22Rv1 (cell line): Measurements from ENCODE around the gene ZNF773.

Source experiments
- H3K27ac ChIP-seq: fragments of 450-650 bp; 2 replicates; pipeline ENCODE4 v1.5.1; 2017
- ZFX ChIP-seq: fragments of 450-650 bp; IDR thresholded peaks from 2 replicates; pipeline ENCODE4 v1.6.1; 2017; ENCODE audit warnings: antibody characterized with exemption, borderline replicate concordance
- TF ChIP-seq, protein P1 (sequence below): fragments of 450-650 bp; IDR thresholded peaks from 2 replicates; pipeline ENCODE4 v1.5.1; 2017; ENCODE audit warnings: mild to moderate bottlenecking

The ZNF773 gene

GRCh38 chr19:57546513-57546912 lies 46.8 kb downstream of the ZNF773 start:
- H3K27ac ChIP-seq, result no peak overlapping the region
- no peak for TF ChIP-seq ZFX
- TF ChIP-seq, protein P1, sequence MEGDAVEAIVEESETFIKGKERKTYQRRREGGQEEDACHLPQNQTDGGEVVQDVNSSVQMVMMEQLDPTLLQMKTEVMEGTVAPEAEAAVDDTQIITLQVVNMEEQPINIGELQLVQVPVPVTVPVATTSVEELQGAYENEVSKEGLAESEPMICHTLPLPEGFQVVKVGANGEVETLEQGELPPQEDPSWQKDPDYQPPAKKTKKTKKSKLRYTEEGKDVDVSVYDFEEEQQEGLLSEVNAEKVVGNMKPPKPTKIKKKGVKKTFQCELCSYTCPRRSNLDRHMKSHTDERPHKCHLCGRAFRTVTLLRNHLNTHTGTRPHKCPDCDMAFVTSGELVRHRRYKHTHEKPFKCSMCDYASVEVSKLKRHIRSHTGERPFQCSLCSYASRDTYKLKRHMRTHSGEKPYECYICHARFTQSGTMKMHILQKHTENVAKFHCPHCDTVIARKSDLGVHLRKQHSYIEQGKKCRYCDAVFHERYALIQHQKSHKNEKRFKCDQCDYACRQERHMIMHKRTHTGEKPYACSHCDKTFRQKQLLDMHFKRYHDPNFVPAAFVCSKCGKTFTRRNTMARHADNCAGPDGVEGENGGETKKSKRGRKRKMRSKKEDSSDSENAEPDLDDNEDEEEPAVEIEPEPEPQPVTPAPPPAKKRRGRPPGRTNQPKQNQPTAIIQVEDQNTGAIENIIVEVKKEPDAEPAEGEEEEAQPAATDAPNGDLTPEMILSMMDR, result no peak

DNA sequence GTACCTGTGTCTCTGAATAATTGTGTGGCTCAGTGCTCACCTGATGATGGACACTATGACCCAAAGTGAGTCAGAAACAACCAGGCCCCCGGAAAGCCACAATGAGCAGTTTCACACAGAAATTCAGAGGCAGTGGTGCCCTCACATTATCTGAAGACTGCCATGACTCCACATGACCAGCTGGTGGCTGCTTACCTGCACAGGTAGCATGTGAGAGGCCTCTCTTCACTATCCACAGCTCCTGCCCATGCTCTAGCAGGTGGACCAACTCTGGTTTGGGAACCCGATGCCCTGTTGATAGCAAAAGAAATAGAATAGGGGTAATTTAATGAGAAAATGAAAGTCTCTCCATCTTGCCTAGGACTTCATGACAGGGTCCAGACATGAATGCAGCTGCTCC lies 52.7 kb downstream of the ZNF773 start:
- no peak overlapping the region for H3K27ac ChIP-seq
- no peak for TF ChIP-seq ZFX
- TF ChIP-seq, protein P1, result no peak

DNA sequence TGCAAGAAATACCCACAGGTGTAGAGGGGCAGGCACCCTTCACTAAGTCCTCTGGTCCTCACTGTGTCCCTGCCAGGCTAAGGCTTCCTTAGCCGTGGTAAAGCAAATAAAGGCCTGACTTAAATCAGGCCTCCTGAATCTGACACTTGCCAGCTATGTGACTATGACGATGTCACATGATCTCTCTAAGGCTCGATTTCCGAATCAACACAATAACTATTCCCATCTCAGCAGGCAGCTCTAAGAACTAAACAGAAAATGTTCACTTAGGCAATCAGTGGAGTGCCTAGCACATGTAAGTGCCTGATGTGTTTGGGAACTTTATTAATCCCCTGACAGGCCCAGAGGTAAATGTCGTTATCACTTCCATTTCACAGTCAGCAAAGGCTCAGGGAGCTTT lies 57.9 kb downstream of the ZNF773 start:
- H3K27ac ChIP-seq, result no peak overlapping the region
- TF ChIP-seq ZFX, result no peak
- TF ChIP-seq, protein P1, result no peak
